GM12874 (cell line): Measurements from ENCODE around the gene ITPR2.

Source experiments
- TF ChIP-seq, protein P1 (sequence below): IDR thresholded peaks from 2 replicates; pipeline ENCODE4 v1.5.1; 2011; ENCODE audit warnings: low read depth, mild to moderate bottlenecking, control low read depth, low read length, moderate library complexity; ENCODE audit not compliant: insufficient read depth

The ITPR2 gene

GRCh38 chr12:26340649-26341048 is 492.3 kb downstream of the ITPR2 start:
- TF ChIP-seq, protein P1, sequence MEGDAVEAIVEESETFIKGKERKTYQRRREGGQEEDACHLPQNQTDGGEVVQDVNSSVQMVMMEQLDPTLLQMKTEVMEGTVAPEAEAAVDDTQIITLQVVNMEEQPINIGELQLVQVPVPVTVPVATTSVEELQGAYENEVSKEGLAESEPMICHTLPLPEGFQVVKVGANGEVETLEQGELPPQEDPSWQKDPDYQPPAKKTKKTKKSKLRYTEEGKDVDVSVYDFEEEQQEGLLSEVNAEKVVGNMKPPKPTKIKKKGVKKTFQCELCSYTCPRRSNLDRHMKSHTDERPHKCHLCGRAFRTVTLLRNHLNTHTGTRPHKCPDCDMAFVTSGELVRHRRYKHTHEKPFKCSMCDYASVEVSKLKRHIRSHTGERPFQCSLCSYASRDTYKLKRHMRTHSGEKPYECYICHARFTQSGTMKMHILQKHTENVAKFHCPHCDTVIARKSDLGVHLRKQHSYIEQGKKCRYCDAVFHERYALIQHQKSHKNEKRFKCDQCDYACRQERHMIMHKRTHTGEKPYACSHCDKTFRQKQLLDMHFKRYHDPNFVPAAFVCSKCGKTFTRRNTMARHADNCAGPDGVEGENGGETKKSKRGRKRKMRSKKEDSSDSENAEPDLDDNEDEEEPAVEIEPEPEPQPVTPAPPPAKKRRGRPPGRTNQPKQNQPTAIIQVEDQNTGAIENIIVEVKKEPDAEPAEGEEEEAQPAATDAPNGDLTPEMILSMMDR: no peak

GRCh38 chr12:26339976-26340375 is 493.0 kb downstream of the ITPR2 start:
- TF ChIP-seq, protein P1: no peak

GRCh38 chr12:26338586-26339572 is 494.1 kb downstream of the ITPR2 start:
- TF ChIP-seq, protein P1: no peak

DNA sequence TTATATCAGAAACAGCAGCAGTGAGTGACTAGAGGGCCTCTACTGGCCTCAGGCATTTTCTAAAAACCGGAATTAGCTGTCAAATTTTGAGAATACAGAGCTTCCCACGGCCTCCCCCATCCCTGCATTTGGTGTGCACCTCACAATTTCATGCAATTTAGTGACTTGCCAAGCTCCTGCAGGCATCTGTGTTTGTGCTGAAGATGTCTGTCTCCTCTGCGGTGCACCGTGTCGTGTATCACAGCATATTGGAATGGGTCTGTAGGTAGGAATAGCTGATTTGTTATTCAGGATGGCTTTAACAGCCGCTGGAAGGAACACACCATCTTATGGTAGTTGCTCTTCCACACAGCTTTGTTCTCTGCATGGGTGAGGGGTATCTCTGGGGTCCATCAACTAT is 497.3 kb downstream of the ITPR2 start:
- TF ChIP-seq, protein P1: no peak

DNA sequence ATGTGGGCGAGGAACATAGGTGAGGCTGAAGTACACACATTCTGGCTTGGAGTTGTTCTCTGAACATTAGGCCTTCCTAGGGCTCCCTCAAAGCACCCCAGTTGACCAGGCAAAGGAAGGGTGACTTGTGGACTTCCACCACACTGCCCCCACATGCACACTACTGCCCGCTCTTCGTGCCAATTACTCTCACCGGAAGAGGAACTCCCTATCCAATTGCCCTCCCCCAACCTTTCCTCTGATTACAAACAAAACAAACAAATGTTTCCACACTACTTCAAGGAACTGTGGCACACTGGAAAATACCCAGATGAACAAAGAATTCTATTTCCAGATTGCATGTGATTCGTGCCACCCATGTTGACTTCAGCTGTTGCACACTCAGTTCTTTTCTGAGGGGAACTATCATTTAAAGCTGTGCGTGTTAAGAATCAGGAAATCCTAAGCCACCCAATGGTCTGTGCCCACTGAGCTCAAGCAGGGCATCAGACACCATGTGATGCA is 498.3 kb downstream of the ITPR2 start:
- TF ChIP-seq, protein P1: no peak

DNA sequence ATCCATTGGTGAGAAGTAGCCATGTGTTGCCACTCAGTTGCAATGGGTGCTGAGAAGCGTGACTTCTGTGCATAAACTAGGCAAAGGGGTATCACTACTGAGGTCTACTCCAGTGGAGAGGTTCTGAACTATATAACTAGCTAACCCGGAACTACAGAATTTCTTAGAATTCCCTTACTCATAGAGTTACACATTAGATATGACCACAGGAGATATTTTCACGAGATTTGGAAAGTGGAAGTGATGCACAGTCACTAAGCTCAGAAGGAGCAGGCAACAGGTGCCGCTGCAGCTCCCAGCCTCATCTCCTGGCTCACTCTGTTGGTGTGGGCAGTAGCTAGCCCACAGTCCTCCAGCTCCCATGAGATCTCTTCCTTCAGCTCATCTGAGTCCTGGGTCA is 501.0 kb downstream of the ITPR2 start:
- TF ChIP-seq, protein P1: no peak

GRCh38 chr12:26331136-26331535 is 501.9 kb downstream of the ITPR2 start:
- TF ChIP-seq, protein P1: no peak
